Measurements from ENCODE around the gene CRACR2A.

Gene CRACR2A

GRCh38 chr12:3651585-3652424 lies 101.1 kb downstream of the CRACR2A start:
- TF ChIP-seq ZNF274 (IDR thresholded peaks at IDR 0.05; ENCODE audit: low read depth, low read length) = no peak
- H3K4me3 ChIP-seq (ENCODE audit: low read length) = no peak overlapping the region

DNA sequence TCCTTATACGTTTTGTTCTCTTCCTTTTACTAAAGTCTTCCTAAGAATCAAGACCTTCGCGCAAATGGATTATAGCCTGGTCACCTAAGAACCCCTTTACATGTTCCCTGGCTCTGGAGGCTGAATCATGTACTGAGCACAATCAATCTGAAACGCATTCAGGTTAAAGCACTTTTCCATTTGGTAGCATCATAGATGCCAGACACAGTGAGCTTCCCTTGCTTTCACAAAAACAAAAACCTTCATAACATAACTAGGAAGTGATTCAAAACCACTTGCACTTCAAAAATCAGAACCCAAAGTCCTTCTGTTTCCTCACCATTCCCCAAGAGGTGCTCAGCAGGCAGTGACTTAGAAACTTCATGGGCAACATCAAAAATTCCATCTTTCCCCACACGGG lies 105.4 kb downstream of the CRACR2A start:
- TF ChIP-seq ZNF274 (IDR thresholded peaks at IDR 0.05; ENCODE audit: low read depth, low read length) = no peak
- no peak overlapping the region for H3K4me3 ChIP-seq (ENCODE audit: low read length)

DNA sequence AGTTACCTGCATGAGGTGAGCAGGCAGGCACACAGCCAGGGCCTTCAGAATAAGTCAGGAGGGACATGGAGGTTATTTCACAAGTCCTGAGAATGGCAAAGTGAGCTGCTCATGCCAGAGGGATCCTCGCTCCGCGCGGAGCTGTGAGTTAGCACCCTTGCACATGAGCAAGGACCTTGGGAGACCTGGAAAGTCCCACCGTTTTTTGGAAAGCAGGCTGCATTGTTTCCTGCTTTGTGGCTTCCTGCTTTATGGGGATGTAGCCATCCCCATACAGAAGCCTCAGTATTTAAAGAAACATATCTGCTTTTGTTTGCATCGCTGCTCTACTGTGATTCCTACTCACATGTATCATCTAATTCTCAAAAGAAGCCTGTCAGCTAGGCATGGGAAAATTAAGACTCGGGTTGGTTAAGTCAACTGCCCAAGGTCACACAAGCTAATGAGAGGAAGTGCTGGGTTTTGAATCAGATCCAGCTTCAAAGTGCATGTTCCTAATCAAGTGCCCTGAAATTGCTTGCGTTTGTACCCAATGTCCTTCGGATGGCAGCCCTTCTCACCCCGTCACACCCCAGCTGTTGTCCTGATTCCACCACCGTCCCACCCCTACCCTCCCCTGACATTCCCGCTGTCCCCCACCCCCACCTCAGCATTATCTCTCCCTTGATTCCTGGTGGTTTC lies 106.2 kb downstream of the CRACR2A start:
- no peak overlapping the region for H3K4me3 ChIP-seq (ENCODE audit: low read length)
- TF ChIP-seq ZNF274 (IDR thresholded peaks at IDR 0.05; ENCODE audit: low read depth, low read length) = no peak

- no peak overlapping the region for H3K4me3 ChIP-seq (ENCODE audit: low read length)
- no peak for TF ChIP-seq ZNF274 (IDR thresholded peaks at IDR 0.05; ENCODE audit: low read depth, low read length)
These were observed 107.8 kb downstream of the CRACR2A start for GRCh38 chr12:3645091-3645490.

GRCh38 chr12:3644104-3644503 lies 108.8 kb downstream of the CRACR2A start:
- TF ChIP-seq ZNF274 (IDR thresholded peaks at IDR 0.05; ENCODE audit: low read depth, low read length) = no peak
- no peak overlapping the region for H3K4me3 ChIP-seq (ENCODE audit: low read length)

- TF ChIP-seq ZNF274 (IDR thresholded peaks at IDR 0.05; ENCODE audit: low read depth, low read length) = no peak
- no peak overlapping the region for H3K4me3 ChIP-seq (ENCODE audit: low read length)
These were observed 111.4 kb downstream of the CRACR2A start for GRCh38 chr12:3641428-3642018.

- no peak overlapping the region for H3K4me3 ChIP-seq (ENCODE audit: low read length)
- TF ChIP-seq ZNF274 (IDR thresholded peaks at IDR 0.05; ENCODE audit: low read depth, low read length) = no peak
These were observed 116.6 kb downstream of the CRACR2A start for GRCh38 chr12:3636328-3636727.

DNA sequence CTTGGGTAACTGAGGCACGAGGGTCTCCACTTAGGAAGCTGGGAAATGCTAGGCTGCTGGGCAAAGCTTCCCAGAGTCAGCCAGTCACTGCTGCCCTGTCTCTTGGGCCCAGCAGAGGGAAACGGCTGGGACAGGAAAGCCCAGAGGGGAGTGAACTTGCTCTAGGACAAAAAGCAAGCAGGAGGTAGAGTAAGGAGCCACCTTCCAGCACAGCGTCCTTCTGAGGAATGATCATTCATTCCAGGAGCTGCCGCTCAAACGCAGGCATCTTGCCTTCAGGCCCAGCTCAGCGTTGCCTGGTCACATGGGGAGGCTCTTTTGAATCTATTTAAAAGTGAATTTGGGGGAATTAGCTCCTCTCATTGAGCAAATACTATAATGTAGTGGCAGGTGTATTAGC lies 118.6 kb downstream of the CRACR2A start:
- TF ChIP-seq ZNF274 (IDR thresholded peaks at IDR 0.05; ENCODE audit: low read depth, low read length) = no peak
- no peak overlapping the region for H3K4me3 ChIP-seq (ENCODE audit: low read length)

DNA sequence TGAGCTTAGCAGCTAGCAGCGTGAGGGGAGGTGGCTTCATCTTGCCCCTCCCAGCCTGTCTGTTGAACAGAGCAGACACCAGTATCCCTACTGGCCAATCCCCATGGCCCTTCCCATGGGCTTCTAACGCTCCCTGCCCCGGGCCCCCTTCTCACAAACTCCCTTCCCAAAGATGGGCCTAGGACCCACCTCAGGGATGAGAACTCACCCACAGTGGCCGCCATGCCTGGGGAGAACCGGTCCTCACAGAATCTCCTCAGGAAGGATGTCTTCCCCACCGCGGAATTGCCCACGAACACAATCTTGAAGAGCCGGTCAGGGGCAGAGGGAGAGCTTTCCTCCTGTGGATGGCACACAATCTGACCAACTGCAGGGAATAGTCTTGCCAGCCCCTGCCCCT lies 119.5 kb downstream of the CRACR2A start:
- no peak overlapping the region for H3K4me3 ChIP-seq (ENCODE audit: low read length)
- no peak for TF ChIP-seq ZNF274 (IDR thresholded peaks at IDR 0.05; ENCODE audit: low read depth, low read length)

GRCh38 chr12:3632754-3633153 lies 120.2 kb downstream of the CRACR2A start:
- TF ChIP-seq ZNF274 (IDR thresholded peaks at IDR 0.05; ENCODE audit: low read depth, low read length) = no peak
- no peak overlapping the region for H3K4me3 ChIP-seq (ENCODE audit: low read length)

DNA sequence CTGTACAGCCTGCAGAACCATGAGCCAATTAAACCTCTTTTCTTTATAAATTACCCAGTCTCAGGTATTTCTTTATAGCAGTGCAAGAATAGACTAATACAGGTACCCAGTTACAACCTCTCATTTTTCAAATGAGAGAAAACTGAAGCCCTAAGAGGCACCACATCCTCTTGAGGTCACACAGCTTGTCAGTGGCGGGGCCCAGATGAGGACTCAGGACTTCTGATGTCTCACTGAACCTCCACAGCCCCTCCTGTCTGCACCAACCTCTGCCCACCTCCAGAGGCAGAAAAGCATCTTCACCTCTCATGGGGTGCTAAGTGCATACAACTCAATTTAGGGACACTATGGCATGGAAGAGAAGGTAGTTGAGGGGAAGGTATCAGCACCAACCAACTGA lies 120.7 kb downstream of the CRACR2A start:
- H3K4me3 ChIP-seq (ENCODE audit: low read length) = no peak overlapping the region
- TF ChIP-seq ZNF274 (IDR thresholded peaks at IDR 0.05; ENCODE audit: low read depth, low read length) = no peak

GRCh38 chr12:3631759-3632158 lies 121.2 kb downstream of the CRACR2A start:
- no peak overlapping the region for H3K4me3 ChIP-seq (ENCODE audit: low read length)
- no peak for TF ChIP-seq ZNF274 (IDR thresholded peaks at IDR 0.05; ENCODE audit: low read depth, low read length)

- no peak overlapping the region for H3K4me3 ChIP-seq (ENCODE audit: low read length)
- no peak for TF ChIP-seq ZNF274 (IDR thresholded peaks at IDR 0.05; ENCODE audit: low read depth, low read length)
These were observed 121.7 kb downstream of the CRACR2A start for GRCh38 chr12:3631272-3631637.

DNA sequence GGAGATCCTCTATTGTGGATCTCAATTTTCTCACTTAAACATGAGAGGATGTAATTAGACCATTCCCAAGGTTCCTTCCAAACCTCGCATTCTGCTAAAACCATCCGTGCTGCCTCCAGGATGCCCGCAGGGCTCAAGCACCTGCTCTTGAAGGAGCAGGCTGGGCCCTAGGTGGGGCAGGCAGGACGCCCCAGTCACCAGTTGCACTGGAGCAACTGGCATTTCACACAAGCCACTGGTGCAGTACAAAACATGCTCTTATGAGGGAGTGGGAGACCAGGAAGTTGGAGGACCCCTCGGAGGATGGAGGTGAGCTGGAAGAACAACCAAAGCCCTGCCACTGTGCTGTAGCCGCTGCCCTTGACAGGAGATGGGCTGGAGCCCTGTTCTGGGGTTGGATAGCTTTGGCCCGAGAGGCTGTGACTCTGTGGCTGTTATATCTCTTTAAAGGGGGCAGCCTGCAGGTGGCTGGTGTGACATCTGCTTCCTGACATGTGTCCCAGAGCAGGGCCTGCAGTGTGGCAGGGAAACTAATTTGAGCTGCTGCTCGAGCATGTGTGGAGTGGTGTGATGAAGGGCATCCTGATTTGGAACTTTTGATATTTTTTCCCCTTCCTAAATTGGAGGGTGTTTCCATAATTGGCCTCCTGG lies 122.2 kb downstream of the CRACR2A start:
- H3K4me3 ChIP-seq (ENCODE audit: low read length) = no peak overlapping the region
- TF ChIP-seq ZNF274 (IDR thresholded peaks at IDR 0.05; ENCODE audit: low read depth, low read length) = no peak

Measured in GM08714 (cell line).